Upper lobe of left lung (tissue), 6 donors: Measurements from ENCODE around the gene ZNF593OS. TPM values are rescaled to one million over a fixed set of nuclear protein-coding genes. Genes with fewer than 3 reads are reported as not detected.

Source experiments
- ATAC-seq, 2 donors: fragments of 200-7000 bp; cut with Tn5 transposase; one replicate each; pipeline ENCODE4 v1.9.1; 2022; ENCODE audit warnings: mild to moderate bottlenecking in 2 of 2, moderate library complexity in 2 of 2; ENCODE audit not compliant: low FRiP score in 2 of 2
- DNase-seq, 2 donors: peaks; one replicate each; pipeline ENCODE4 v3.0.0-alpha.2; 2019 to 2020
- H3K27ac ChIP-seq, 4 donors: fragments of 200-600 bp; sonication (generic); one replicate each; pipeline ENCODE4 v1.5.1; 2016 to 2019
- H3K27me3 ChIP-seq, 4 donors: fragments of 200-600 bp; sonication (generic); one replicate each; pipeline ENCODE4 v1.5.1; 2017 to 2019
- H3K36me3 ChIP-seq, 4 donors: fragments of 200-600 bp; sonication (generic); one replicate each; pipeline ENCODE4 v1.5.1; 2016 to 2019
- H3K4me1 ChIP-seq, 4 donors: fragments of 200-600 bp; sonication (generic); one replicate each; pipeline ENCODE4 v1.5.1; 2018 to 2019
- H3K4me3 ChIP-seq, 4 donors: fragments of 200-600 bp; sonication (generic); one replicate each; pipeline ENCODE4 v1.5.1; 2017 to 2019; ENCODE audit warnings: mild to moderate bottlenecking in 2 of 4, moderate library complexity in 1 of 4
- H3K9me3 ChIP-seq, 4 donors: fragments of 200-600 bp; sonication (generic); one replicate each; pipeline ENCODE4 v1.5.1; 2018 to 2019
- EP300 ChIP-seq, 4 donors: sonication (generic); formaldehyde crosslinking; IDR thresholded peaks; one replicate each; pipeline ENCODE4 v1.5.1; 2017; ENCODE audit warnings: antibody characterized with exemption in 4 of 4, control low read depth in 2 of 4
- POLR2A ChIP-seq, 4 donors: fragments of 450-650 bp; IDR thresholded peaks; one replicate each; pipeline ENCODE4 v1.5.1; 2016 to 2017; ENCODE audit warnings: antibody characterized with exemption in 4 of 4, mild to moderate bottlenecking in 2 of 4
- POLR2AphosphoS5 ChIP-seq, 2 donors: sonication (generic); formaldehyde crosslinking; IDR thresholded peaks; one replicate each; pipeline ENCODE4 v1.5.1; 2017; ENCODE audit warnings: antibody characterized with exemption in 2 of 2
- WGBS, 2 donors: methylation state at CpG; one replicate each; pipeline ENCODE4 v1.1.5; 2017 to 2018; 5-methylcytosine and 5-hydroxymethylcytosine counted together
- total RNA-seq, 6 donors: library from RNA; depleted of rRNA in 4 of 6; stranded (reverse); fragments of >200 nt in 4 of 6; gene quantifications; one replicate each; pipeline versions ENCODE4 v1.1.0 to v1.2.1, GENCODE V29; 2016 to 2021
- TF ChIP-seq, protein P1 (sequence below), 6 experiments: fragments of 450-650 bp in 4 of 6; fragments of 200-600 bp in 2 of 6; sonication (generic) in 2 of 6; IDR thresholded peaks; one replicate each; pipeline ENCODE4 v1.5.1; 2016 to 2019; ENCODE audit warnings: antibody characterized with exemption in 6 of 6
- donor health status: DM: no; HTN: no; CAD: no; lungs with moderate emphysema.
- donor health status: DM: no; HTN: yes; CAD: no; lungs with severe emphysema.

ZNF593OS gene
- total RNA-seq, 6 donors from 2014 or later: not detected

DNA sequence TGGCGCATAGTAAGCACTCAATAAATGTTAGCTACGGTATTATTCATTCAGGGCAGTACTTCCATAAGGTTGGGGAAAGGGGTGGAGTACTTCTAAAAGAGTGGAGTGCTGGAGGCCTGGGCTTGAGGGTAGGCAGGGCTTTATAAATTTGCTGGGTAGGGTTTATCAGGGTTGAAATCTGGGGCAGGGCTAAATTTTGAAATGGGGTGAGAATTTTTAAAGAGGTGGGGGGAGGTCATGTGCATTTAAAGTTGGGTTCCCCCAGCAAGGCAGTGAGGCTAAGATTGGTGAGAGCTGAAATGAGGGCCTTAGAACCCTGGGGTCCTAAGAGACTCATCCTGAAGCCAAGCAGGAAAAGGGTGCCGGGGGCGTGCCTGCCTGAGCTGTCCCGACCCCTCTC is 28.8 kb upstream of the ZNF593OS start:
- no peak overlapping the region for H3K27ac ChIP-seq
- no peak for ATAC-seq
- DNase-seq: no peak
- no peak for TF ChIP-seq POLR2A (IDR thresholded peaks at IDR 0.05)
- TF ChIP-seq, protein P1, sequence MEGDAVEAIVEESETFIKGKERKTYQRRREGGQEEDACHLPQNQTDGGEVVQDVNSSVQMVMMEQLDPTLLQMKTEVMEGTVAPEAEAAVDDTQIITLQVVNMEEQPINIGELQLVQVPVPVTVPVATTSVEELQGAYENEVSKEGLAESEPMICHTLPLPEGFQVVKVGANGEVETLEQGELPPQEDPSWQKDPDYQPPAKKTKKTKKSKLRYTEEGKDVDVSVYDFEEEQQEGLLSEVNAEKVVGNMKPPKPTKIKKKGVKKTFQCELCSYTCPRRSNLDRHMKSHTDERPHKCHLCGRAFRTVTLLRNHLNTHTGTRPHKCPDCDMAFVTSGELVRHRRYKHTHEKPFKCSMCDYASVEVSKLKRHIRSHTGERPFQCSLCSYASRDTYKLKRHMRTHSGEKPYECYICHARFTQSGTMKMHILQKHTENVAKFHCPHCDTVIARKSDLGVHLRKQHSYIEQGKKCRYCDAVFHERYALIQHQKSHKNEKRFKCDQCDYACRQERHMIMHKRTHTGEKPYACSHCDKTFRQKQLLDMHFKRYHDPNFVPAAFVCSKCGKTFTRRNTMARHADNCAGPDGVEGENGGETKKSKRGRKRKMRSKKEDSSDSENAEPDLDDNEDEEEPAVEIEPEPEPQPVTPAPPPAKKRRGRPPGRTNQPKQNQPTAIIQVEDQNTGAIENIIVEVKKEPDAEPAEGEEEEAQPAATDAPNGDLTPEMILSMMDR (IDR thresholded peaks at IDR 0.05): no peak
- TF ChIP-seq EP300 (IDR thresholded peaks at IDR 0.05): no peak
- TF ChIP-seq POLR2AphosphoS5 (IDR thresholded peaks at IDR 0.05): no peak
- H3K9me3 ChIP-seq: no peaks in the 10 kb centered on the region
- 84 to 86% methylated on average over 5 of the region's 5 CpGs for WGBS, 2 donors
- H3K27me3 ChIP-seq: no peaks in the 10 kb centered on the region
- H3K4me1 ChIP-seq: peaks cover 0 to 7% (median 4%) of the 10 kb centered on the region in 4 donors
- H3K4me3 ChIP-seq: no peak overlapping the region
- no peaks in the 10 kb centered on the region for H3K36me3 ChIP-seq

DNA sequence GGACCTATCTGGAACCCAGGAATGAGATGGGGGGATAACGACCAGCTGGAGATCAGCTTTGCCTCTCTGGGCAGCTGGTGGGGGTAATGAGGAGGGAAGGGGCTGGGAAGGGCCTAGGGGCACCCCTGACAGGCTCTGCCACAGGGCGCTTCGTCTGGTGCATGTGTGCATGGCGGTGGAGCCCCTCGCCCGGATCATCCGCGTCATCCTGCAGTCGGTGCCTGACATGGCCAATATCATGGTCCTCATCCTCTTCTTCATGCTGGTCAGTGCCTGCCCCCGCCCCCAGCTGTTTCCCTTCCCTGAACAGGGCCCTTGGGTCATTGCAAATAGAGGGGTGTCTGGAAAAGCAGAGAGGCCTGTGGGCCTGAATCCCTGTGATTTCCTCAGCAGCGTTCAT is 26.2 kb upstream of the ZNF593OS start:
- Histone ChIP-seq H3K4me1 (peaks cover 0 to 7% (median 4%) of the 10 kb centered on the region in 4 donors), H3K36me3 (no peaks in the 10 kb centered on the region), H3K4me3 (no peak overlapping the region), H3K9me3 (no peaks in the 10 kb centered on the region), H3K27me3 (no peaks in the 10 kb centered on the region), H3K27ac (no peak overlapping the region)
- DNase-seq (no peak), ATAC-seq (no peak)
- 93 to 94% methylated on average over 11 of the region's 11 CpGs for WGBS, 2 donors
- no peak for TF ChIP-seq POLR2AphosphoS5 (IDR thresholded peaks at IDR 0.05)
- no peak for TF ChIP-seq POLR2A (IDR thresholded peaks at IDR 0.05)
- no peak for TF ChIP-seq EP300 (IDR thresholded peaks at IDR 0.05)
- TF ChIP-seq, protein P1 (IDR thresholded peaks at IDR 0.05): no peak

DNA sequence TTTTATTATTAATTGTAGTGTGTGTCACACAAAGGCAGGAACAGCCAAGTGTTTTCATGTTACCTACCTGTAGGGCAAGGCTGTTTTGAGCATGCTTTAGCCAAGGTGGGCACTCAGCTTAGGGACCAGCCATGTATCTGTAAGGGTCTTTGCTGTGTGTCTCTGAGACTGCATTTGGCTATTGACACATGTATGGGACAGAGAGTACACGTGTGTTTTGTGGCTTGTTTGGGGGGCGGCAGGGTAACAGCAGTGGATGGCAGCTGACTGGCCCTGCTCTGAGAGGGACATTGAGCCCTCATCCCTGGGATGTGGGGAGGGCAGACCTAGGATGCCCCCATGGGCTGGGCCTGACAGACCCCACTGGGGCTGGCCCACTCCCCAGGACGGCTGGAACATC is 25.7 kb upstream of the ZNF593OS start:
- H3K4me1 ChIP-seq: peaks cover 0 to 7% (median 4%) of the 10 kb centered on the region in 4 donors
- no peaks in the 10 kb centered on the region for H3K27me3 ChIP-seq
- TF ChIP-seq, protein P1 (IDR thresholded peaks at IDR 0.05): no peak
- TF ChIP-seq POLR2AphosphoS5 (IDR thresholded peaks at IDR 0.05) (no peak), EP300 (IDR thresholded peaks at IDR 0.05) (no peak), POLR2A (IDR thresholded peaks at IDR 0.05) (no peak)
- no peaks in the 10 kb centered on the region for H3K9me3 ChIP-seq
- no peak overlapping the region for H3K4me3 ChIP-seq
- no peak overlapping the region for H3K27ac ChIP-seq
- DNase-seq: no peak
- ATAC-seq: no peak
- H3K36me3 ChIP-seq: no peaks in the 10 kb centered on the region
- WGBS, 2 donors: 95 to 100% methylated on average over 3 of the region's 3 CpGs

DNA sequence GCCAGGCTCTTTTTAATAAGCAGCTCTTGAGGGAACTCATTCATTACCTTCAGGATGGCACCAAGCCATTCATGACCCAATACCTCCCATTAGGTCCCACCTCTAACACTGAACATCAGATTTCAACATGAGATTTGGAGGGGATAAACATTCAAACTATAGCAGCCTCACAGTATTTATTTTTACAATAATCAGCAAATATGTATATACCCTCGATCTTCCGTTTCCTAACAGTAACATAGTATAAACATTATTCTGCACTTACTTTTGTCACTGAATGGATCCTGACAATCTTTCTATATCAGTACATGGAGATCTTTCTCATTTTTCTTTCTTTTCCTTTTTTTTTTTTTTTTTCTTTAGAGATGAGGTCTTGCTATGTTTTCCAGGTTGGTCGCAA is 24.2 kb upstream of the ZNF593OS start:
- no peak for ATAC-seq
- Histone ChIP-seq H3K9me3 (no peaks in the 10 kb centered on the region), H3K36me3 (no peaks in the 10 kb centered on the region), H3K27me3 (no peaks in the 10 kb centered on the region), H3K4me1 (peaks cover 0 to 2% (median 0%) of the 10 kb centered on the region in 4 donors), H3K4me3 (no peak overlapping the region), H3K27ac (no peak overlapping the region)
- no peak for DNase-seq
- 72 to 73% methylated on average over 3 of the region's 3 CpGs for WGBS, 2 donors
- TF ChIP-seq, protein P1 (IDR thresholded peaks at IDR 0.05): no peak
- no peak for TF ChIP-seq POLR2AphosphoS5 (IDR thresholded peaks at IDR 0.05)
- no peak for TF ChIP-seq POLR2A (IDR thresholded peaks at IDR 0.05)
- no peak for TF ChIP-seq EP300 (IDR thresholded peaks at IDR 0.05)

DNA sequence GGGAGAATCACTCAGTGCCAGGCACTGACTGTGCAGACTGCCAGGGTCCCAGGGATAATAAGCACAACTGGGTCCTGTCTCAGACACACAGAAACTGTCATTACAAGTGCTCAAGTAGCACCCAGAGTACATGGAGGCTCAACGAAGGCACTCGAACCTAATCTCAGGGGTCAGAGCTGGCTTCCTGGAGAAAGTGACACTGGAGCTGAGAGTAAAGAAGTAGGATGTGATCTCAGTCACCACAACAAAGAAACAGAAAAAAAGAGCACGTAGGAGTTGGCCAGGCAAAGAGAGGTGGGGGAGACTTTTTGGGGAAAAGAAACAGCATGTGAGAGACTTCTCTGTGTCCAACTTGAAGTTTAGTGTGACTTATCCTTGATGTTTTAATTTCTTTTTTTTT is 20.1 kb upstream of the ZNF593OS start:
- WGBS, 2 donors: 21 to 40% methylated on average over 3 of the region's 3 CpGs
- no peaks in the 10 kb centered on the region for H3K4me1 ChIP-seq
- TF ChIP-seq POLR2AphosphoS5 (IDR thresholded peaks at IDR 0.05) (no peak), EP300 (IDR thresholded peaks at IDR 0.05) (no peak), POLR2A (IDR thresholded peaks at IDR 0.05) (no peak)
- TF ChIP-seq, protein P1 (IDR thresholded peaks at IDR 0.05): no peak

More for the DNA sequence above, 20.1 kb upstream of the ZNF593OS start:
- ATAC-seq (no peak), DNase-seq (no peak)
- Histone ChIP-seq H3K27me3 (no peaks in the 10 kb centered on the region), H3K9me3 (no peaks in the 10 kb centered on the region), H3K36me3 (peaks cover 0 to 9% (median 2%) of the 10 kb centered on the region in 4 donors), H3K4me3 (no peak overlapping the region), H3K27ac (no peak overlapping the region)
